GM04504 (cell line): ENCODE data around the gene NLRP10.
"Not testable (repeated sequence)": the region's sequence is repeated elsewhere in the genome, so short reads cannot be mapped to it uniquely, and the experiment has no call there.

Experiments
- DNase-seq: peaks from one replicate; pipeline ENCODE4 v3.0.0-alpha.2; 2012; ENCODE audit warnings: low read depth

NLRP10 gene

GRCh38 chr11:7965386-7965785, at the start of gene NLRP10:
TSS of gene NLRP10 (minus strand) at chr11:7965447. CDS start at chr11:7963495, 1,952 bp downstream.
- DNase-seq: peak; percentile 65

- no peak for DNase-seq
These were observed 48.6 kb upstream of the NLRP10 start for GRCh38 chr11:8013833-8014232.

GRCh38 chr11:8011981-8012444, 46.8 kb upstream of the NLRP10 start:
- peak; percentile 93 for DNase-seq

- DNase-seq: no peak
These were observed 46.1 kb upstream of the NLRP10 start for GRCh38 chr11:8011371-8011770.

- no peak for DNase-seq
These were observed 44.6 kb upstream of the NLRP10 start for GRCh38 chr11:8009856-8010255.

- no peak for DNase-seq
These were observed 43.0 kb upstream of the NLRP10 start for GRCh38 chr11:8008212-8008611.

- peak; percentile 56 for DNase-seq
These were observed 41.2 kb upstream of the NLRP10 start for GRCh38 chr11:8006349-8006977.

- DNase-seq: no peak
These were observed 40.3 kb upstream of the NLRP10 start for GRCh38 chr11:8005556-8005955.

- DNase-seq: no peak
These were observed 38.8 kb upstream of the NLRP10 start for GRCh38 chr11:8004008-8004407.

GRCh38 chr11:8003187-8003586, 37.9 kb upstream of the NLRP10 start:
- no peak for DNase-seq

GRCh38 chr11:8002676-8003075, 37.4 kb upstream of the NLRP10 start:
- no peak for DNase-seq

GRCh38 chr11:8000390-8000789, 35.1 kb upstream of the NLRP10 start:
- no peak for DNase-seq

GRCh38 chr11:7999795-8000194, 34.5 kb upstream of the NLRP10 start:
- no peak for DNase-seq

GRCh38 chr11:7994581-7995278, 29.5 kb upstream of the NLRP10 start:
- DNase-seq: no peak

- not testable (repeated sequence) for DNase-seq
These were observed 22.3 kb upstream of the NLRP10 start for GRCh38 chr11:7987560-7987883.

GRCh38 chr11:7986768-7987559, 21.7 kb upstream of the NLRP10 start, which contains the start of gene EIF3F:
TSS of gene EIF3F (plus strand) at chr11:7987337. CDS start at chr11:7987353, 16 bp downstream.
- DNase-seq: peak; percentile 99

- no peak for DNase-seq
These were observed 18.8 kb upstream of the NLRP10 start for GRCh38 chr11:7983832-7984590.

GRCh38 chr11:7982582-7983119, 17.4 kb upstream of the NLRP10 start:
- no peak for DNase-seq

- no peak for DNase-seq
These were observed 16.4 kb upstream of the NLRP10 start for GRCh38 chr11:7981619-7982157.

GRCh38 chr11:7977232-7977917, 12.1 kb upstream of the NLRP10 start:
- DNase-seq: peak; percentile 79

- DNase-seq: no peak
These were observed 9.4 kb upstream of the NLRP10 start for GRCh38 chr11:7974668-7975067.
